DMS 273 (cell line): ENCODE data around the gene HLA-DPB1.

ENCODE experiments used
- DNase-seq: peaks from one replicate; lab custom pipeline; 2025; ENCODE audit not compliant: unreplicated experiment; lab: John Stamatoyannopoulos, UW

Gene HLA-DPB1

GRCh38 chr6:33126101-33126714 lies 50.4 kb downstream of the HLA-DPB1 start:
- peak; percentile 72 for DNase-seq

DNA sequence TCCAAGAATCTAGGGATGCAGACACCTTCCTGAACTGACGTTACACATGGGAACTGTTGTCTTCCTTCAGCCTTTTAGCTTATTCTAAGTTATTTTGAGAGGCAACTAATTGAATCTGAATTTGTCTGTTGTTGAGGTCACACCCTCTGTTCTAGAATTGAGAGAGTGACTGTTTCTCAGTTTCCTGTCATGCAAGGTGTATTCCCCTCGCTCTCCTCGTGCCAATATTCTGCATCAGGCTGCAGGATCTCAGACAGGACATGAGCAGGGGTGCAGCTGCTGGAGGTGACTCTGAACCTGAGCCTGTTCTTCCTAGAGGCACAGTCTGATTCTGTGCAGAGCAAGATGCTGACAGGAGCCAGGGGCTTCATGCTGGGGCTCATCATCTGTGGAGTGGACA lies 52.5 kb downstream of the HLA-DPB1 start:
- DNase-seq = no peak

- DNase-seq = no peak
Measured at GRCh38 chr6:33132081-33132524, 56.3 kb downstream of the HLA-DPB1 start.

GRCh38 chr6:33136310-33136900 lies 60.6 kb downstream of the HLA-DPB1 start:
- DNase-seq = no peak
